Heart left ventricle (tissue), 13 donors: ENCODE results near the gene PUS1.

Experiments used
- CTCF ChIP-seq, 12 donors: fragments of 200-600 bp; sonication (generic) in 4 of 12; IDR thresholded peaks; one replicate each; pipeline versions ENCODE4 v1.5.0 to v1.8.0; 2018 to 2022; ENCODE audit warnings: antibody characterized with exemption in 12 of 12, mild to moderate bottlenecking in 5 of 12
- POLR2A ChIP-seq, 2 donors: fragments of 450-650 bp; IDR thresholded peaks; one replicate each; pipeline ENCODE4 v1.6.1; 2017; ENCODE audit warnings: antibody characterized with exemption in 2 of 2, mild to moderate bottlenecking in 2 of 2, moderate library complexity in 2 of 2
- donor health status: ischemic (EF 13 %, LVEDD 7.1; RV severe dilation, severe dysfunction).
- donor health status: DM: no; HTN: yes; CAD: no.
- donor health status: DM: no; HTN: no; CAD: no.
- donor health status: ischemic (EF 25% LVEDD 6.9; RV normal size, moderate dysfunction).
- donor health status: ischemic (EF 25% LVEDD 5.7; RV mildly dilated, moderate dysfunction).
- donor health status: ischemic (EF 35%, LVEDD 5.7; RV mildly dilated, moderate dysfunction).
- donor health status: nonischemic (EF 11% LVEDD 7.7; RV severe dilation, severe dysfunction).
- donor health status: DM: yes; HTN: yes; CAD: no.
- donor health status: PGD.
- donor health status: ischemic (EF 29% LVEDD 5.4; RV normal size, mild dysfunction).
- donor health status: nonischemic (EF 23%, LVEDD 6.1; RV moderate dilation, normal function).

GRCh38 chr12:131986910-131987309, 57.8 kb downstream of the PUS1 start:
- TF ChIP-seq CTCF (IDR thresholded peaks at IDR 0.05) (no peak), POLR2A (IDR thresholded peaks at IDR 0.05) (no peak)
